DMS 273 treated with DMSO at 0.1 percent for 48 hours (cell line): Measurements from ENCODE around the gene HSPG2.
"Not testable (repeated sequence)": the region's sequence is repeated elsewhere in the genome, so short reads cannot be mapped to it uniquely, and the experiment has no call there.

Source experiments
- DNase-seq: peaks from one replicate; lab custom pipeline; 2025; lab: John Stamatoyannopoulos, UW

Gene HSPG2

DNA sequence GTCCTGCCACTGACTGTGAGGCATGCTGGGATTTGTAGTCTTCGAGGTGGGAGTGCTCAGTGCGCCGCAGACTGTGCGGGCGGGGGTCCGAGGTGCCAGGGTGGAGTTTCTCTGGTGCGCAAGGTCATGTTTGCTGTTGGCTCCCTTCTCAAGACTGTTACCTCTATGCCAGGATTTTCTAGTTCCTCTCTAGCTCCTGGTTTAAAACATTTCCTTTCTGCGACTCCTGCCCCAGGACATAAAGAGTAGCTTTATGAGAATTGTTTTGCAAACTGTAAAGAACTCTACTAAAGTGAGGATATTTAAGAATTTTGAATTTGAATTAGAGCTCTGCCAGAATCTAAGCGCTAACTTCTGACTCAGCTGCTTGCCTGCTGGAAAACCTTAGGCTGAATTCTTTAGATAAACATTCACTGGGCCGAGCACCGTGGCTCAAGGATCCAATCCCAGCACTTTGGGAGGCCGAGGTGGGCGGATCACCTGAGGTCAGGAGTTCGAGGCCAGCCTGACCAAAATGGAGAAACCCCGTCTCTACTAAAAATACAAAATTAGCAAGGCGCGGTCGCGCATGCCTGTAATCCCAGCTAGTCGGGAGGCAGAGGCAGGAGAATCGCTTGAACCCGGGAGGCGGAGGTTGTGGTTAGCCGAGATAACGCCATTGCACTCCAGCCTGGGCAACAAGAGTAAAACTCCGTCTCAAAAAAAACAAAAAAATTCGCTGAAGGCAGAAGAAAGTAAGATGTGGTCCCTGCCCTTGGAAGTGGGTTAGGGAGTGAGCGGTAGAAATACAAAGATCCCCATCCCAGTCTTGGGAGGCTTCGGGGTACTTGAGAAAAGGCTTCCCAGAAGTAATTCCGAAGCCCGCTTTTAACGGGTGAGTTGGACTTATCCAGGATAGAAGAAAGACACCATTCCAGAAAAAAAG lies 153.2 kb downstream of the HSPG2 start:
- DNase-seq: peak; percentile 90

DNA sequence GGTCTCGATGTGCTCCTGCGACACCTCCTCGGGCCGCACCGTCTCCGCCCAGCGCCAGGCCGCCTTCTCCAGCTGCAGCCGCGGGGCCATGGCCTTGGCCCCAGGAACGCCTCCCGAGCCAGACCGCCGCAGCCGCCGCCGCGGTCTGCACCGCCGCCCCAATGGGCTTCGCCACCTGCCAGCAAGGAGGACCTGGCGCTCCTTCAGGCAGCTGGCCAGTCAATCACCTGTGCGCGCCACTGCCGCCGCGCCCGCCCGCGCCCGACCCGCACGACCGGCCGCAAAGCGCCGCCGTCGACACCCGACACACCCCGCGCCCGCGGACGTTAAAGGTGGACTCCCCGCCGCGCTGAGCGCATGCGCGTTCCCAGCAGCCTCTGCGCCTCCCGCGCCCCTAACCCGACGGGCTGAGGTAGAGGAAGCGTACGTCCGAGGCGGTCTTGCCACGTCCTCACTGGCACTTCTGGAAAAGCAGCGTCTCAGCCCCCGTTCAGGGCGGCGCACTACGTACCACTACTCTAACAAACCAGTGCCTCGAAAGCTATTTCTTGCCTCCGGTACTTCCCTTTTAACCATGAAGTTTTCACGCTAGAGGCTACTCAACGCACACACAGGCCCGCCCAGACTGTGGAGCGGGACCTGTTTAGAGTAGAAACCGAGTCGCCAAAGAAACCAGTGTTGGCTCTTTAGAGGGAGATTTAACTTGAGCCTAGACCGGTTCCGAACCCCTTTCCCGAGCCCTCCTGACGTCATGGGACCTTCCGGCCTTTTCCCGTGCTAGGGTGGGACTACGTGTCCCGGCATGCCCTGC lies 154.0 kb downstream of the HSPG2 start, which contains the start of gene USP48:
Gene USP48 (minus strand): TSS at position 282 of the 811 bp plus-strand sequence. CDS start 192 bp downstream, at position 90.
- DNase-seq: peak; percentile 82

DNA sequence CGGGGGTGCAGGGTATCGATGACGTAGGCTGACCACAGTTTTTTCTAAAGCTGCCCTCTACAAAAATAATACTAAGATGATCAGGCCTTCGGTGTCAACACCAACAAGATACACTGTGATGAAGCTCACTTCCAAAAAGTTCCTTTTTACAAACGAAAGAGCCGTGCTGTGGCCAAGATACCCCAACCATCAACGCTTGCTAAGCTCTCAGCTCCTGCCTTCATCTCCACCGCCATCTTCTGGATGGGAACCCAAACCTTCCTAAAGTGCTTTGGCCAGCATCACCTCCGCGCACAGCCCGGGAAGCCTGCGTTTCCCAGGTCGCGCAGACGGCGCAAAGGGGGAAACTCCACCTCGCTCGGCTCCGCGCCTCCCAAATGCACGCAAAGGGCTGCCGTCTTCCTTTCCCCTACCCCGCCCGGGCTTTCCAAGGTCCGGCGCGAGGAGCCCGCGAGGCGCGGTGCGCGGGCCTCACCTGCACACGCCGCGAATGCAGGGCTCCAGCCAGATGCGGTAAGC lies 154.7 kb downstream of the HSPG2 start:
- peak; percentile 26 for DNase-seq

DNA sequence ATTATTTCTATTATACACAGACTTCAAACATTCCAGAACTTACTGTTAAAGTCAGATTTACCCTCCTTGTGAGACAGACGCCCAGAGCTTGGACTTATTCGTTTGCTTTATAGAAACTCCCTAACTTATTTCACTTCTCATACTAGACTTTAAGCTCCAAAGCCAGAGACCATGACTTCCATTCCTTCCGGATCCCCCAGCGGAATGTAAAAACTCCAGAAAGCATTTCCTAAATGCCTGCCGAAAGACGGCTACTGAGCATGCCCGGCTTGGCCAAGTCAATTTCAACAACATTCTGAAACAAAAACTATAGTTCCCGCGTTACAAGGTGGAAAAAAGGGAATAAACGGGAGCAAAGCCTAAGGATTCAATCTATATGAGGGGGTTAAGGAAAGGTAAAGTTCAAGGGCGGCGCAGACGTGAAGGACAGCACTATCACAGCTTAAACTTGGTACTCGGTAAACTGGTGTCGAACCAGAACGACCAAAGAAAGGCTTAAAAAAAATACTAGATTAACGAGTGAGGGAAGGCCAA lies 155.2 kb downstream of the HSPG2 start:
- DNase-seq: no peak

DNA sequence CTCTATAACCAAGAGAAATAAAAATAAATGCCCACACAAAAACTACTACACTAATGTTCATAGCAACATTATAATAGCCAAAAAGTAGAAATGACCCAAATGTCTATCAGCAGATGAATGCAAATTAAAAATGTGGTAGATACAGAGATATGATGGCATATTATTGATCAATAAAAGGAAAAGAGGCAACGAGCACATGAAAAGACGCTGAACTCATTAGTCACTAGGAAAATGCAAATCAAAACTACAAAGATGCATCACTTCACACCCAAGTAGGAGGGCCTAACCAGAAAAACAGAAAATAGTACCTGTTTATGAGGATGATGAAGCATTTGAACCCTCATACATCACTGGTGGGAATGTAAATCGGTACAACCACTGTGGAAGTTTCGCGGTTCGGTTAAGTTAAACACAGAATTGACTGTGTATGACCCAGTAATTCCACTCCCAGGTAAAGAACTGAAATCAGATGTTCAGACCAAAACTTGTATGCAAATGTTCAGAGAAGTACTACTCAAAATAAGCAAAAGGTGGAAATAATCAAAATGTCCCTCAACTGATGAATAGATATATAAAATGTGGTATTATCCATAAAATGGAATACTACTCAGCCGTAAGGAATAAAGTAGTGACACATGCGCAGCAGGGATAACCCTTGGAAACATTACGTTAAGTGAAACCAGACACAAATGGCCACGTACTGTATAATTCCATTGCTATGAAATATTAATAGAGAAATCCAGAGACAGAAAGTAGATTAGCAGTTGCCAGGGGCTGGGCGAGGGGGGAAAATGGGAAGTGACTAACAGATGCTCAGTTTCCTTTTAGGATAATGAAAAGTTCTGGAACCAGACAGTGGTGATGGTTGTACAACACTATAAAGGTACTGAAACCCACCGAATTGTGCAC lies 157.2 kb downstream of the HSPG2 start:
- DNase-seq: no peak

DNA sequence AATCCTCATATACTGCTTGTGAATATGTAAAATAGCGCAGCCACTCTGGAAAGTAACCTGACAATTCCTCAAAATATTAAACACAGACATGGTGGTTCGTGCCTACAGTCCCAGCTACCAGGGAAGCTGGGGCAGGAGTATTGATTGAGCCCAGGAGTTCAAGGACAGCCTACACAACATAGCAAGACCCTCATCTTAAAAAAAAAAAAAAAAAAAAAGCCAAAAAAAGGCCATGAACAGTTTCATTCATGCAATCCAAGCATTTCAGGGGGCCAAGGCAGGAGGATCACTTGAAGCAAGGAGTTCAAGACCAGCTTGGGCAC lies 158.7 kb downstream of the HSPG2 start:
- no peak for DNase-seq

DNA sequence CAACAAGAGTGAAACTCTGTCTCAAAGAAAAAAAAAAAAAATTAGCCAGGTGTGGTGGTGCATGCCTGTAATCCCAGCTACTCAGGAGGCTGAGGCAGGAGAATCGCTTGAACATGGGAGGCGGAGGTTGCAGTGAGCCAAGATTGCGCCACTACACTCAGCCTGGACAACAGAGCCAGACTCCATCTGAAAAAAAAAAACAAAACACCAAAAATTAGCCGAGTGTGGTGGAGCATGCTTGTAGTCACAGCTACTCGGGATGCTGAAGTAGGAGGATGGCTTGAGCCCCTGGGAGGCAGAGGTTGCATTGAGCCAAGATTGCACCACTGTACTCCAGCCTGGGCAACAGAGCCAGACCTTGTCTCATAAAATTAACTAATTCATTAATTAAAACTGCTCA lies 160.2 kb downstream of the HSPG2 start:
- not testable (repeated sequence) for DNase-seq

DNA sequence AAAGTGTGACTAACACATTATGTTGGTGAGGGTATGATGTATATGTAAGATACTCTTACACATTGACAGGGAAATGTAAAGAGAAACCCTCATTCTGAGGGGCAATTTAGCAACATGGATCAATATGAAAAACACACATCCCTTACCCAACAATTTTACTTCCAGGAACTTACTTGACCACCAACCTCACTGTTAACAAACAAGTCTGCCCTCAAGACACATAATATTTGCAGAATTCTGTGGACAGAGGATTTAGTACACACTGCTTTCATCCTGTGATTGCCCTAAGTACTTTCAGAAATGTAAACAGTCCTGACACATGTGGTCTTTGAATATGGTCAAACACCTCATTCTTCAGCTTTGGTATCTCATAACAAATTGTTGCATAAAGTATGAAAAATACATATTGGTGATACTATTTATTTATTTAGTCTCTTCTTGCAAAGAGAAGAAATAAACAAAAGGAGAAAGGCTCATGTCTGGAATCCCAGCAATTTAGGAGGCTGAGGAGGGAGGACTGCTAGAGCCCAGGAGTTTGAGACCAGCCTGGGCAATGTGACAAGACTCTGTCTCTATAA lies 161.0 kb downstream of the HSPG2 start:
- DNase-seq: no peak

DNA sequence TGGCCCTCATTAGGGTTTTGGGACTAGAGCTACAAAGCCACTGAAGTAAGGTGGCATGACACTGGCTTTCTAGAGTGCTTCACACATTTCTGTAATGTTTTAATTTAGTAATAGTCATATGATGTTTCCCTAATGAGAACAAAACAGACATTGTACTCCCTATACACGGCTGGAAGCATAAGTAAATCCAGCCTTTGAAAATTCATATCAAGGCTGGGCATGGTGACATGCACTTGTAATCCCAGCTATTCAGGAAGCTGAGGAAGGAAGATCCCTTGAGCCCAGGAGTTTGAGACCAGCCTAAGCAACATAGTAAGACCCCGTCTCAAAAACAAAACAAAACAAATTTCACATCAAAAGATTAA lies 161.6 kb downstream of the HSPG2 start:
- DNase-seq: no peak

DNA sequence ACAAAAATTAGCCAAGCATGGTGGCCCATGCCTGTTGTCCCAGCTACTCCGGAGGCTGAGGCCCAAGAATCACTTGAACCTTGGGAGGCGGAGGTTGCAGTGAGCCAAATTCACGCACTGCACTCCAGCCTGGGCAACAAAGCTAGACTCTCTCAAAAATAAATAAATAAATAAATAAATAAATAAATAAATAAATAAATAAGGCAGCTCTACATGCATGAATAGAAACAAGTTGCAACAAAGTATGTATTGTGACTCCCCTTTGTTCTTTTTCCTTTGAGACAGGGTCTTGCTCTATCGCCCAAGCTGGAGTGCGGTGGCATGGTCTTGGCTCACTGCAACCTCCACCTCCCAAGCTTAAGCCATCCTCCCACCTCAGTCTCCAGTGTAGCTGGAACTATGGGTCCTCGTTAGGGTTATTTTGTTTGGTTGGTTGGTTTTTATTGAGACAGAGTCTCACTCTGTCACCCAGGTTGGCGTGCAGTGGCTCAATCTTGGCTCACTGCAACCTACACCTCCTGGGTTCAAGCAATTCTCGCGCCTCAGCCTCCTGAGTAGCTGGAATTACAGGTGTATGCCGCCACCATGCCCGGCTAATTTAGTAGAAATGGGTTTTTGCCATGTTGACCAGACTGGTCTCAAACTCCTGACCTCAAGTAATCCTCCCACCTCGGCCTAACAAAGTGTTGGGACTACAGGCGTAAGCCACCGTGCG lies 162.1 kb downstream of the HSPG2 start:
- DNase-seq: no peak

DNA sequence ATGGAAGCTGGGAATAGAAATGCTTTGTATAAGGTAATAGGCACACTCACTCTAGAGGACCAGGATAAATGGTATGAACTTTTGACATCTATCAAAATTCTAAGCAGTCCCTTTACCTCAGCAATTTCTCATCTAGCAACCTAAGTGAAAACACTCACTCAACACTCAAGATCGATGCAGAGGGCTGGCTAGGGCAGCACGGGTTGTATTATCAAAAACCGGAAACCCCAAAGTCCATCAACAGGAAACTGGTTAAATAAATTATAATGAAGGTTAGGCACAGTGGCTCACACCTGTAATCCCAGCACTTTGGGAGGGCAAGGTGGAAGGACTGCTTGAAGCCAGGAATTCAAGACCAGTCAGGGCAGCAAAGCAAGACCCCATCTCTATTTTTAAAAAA lies 163.5 kb downstream of the HSPG2 start:
- no peak for DNase-seq
